ENCODE data around the gene NPM3. TPM values are rescaled to one million over a fixed set of nuclear protein-coding genes. Genes with fewer than 3 reads are reported as not detected.

Gene NPM3
- total and polyA plus RNA-seq, 4 donors: 3.4 to 24.9 (median 12.4) TPM

GRCh38 chr10:101767600-101767945, 15.7 kb downstream of the NPM3 start:
- no peaks in the 10 kb centered on the region for H3K4me1 ChIP-seq (ENCODE audit: control insufficient read depth in 4 of 4, insufficient read depth in 4 of 4, low read length in 3 of 4)
- 64% methylated on average over 6 of the region's 6 CpGs for WGBS
- no peaks in the 10 kb centered on the region for H3K9me3 ChIP-seq (ENCODE audit: control insufficient read depth in 4 of 4, low read length in 3 of 4)
- DNase-seq (ENCODE audit: low spot score): no peak
- H3K4me3 ChIP-seq (ENCODE audit: low read depth in 1 of 3, low read length in 3 of 3): no peak overlapping the region
- no peak overlapping the region for H3K27ac ChIP-seq (ENCODE audit: low read depth in 1 of 2, low read length in 2 of 2)
- no peak overlapping the region for H3K9ac ChIP-seq (ENCODE audit: low read depth in 1 of 2, low read length in 2 of 2)
- TF ChIP-seq HNF4A (conservative IDR thresholded peaks at IDR 0.05) (no peak), NR2F2 (IDR thresholded peaks at IDR 0.05) (no peak), EGR1 (IDR thresholded peaks at IDR 0.05; ENCODE audit: low read depth in 2 of 2) (no peak), CTCF (IDR thresholded peaks at IDR 0.05; ENCODE audit: low read depth, low read length, missing input control) (no peak), JUND (IDR thresholded peaks at IDR 0.05) (no peak), GABPA (IDR thresholded peaks at IDR 0.05 in 1 of 2, conservative IDR thresholded peaks at IDR 0.05 in 1 of 2) (no peak), RXRA (IDR thresholded peaks at IDR 0.05) (no peak), SP1 (IDR thresholded peaks at IDR 0.05) (no peak), RAD21 (IDR thresholded peaks at IDR 0.05) (no peak), HNF4G (IDR thresholded peaks at IDR 0.05) (no peak), ZBTB33 (IDR thresholded peaks at IDR 0.05) (no peak)
- H3K27me3 ChIP-seq (ENCODE audit: control insufficient read depth in 4 of 4, insufficient read depth in 4 of 4, low read length in 3 of 4): peaks cover 0 to 7% (median 3%) of the 10 kb centered on the region in 4 donors
- H3K36me3 ChIP-seq (ENCODE audit: control insufficient read depth in 4 of 4, insufficient read depth in 3 of 4, low read depth in 1 of 4, low read length in 3 of 4): no peaks in the 10 kb centered on the region

GRCh38 chr10:101766753-101767599, 16.3 kb downstream of the NPM3 start:
- Histone ChIP-seq H3K36me3 (ENCODE audit: control insufficient read depth in 4 of 4, insufficient read depth in 3 of 4, low read depth in 1 of 4, low read length in 3 of 4) (no peaks in the 10 kb centered on the region), H3K9ac (ENCODE audit: low read depth in 1 of 2, low read length in 2 of 2) (no peak overlapping the region), H3K4me1 (ENCODE audit: control insufficient read depth in 4 of 4, insufficient read depth in 4 of 4, low read length in 3 of 4) (no peaks in the 10 kb centered on the region), H3K9me3 (ENCODE audit: control insufficient read depth in 4 of 4, low read length in 3 of 4) (no peaks in the 10 kb centered on the region), H3K4me3 (ENCODE audit: low read depth in 1 of 3, low read length in 3 of 3) (no peak overlapping the region), H3K27ac (ENCODE audit: low read depth in 1 of 2, low read length in 2 of 2) (no peak overlapping the region), H3K27me3 (ENCODE audit: control insufficient read depth in 4 of 4, insufficient read depth in 4 of 4, low read length in 3 of 4) (peaks cover 0 to 5% (median 1%) of the 10 kb centered on the region in 4 donors)
- no peak for DNase-seq (ENCODE audit: low spot score)
- 85% methylated on average over 12 of the region's 12 CpGs for WGBS
- TF ChIP-seq ZBTB33 (IDR thresholded peaks at IDR 0.05) (no peak), REST (IDR thresholded peaks at IDR 0.05) (no peak), FOXA2 (IDR thresholded peaks at IDR 0.05) (no peak), NR2F2 (IDR thresholded peaks at IDR 0.05) (no peak), TAF1 (conservative IDR thresholded peaks at IDR 0.05) (no peak), ATF3 (IDR thresholded peaks at IDR 0.05) (no peak), HNF4G (IDR thresholded peaks at IDR 0.05) (no peak)
